HCT116 (cell line): ENCODE measurements around the gene HDAC7. TPM values are rescaled to one million over a fixed set of nuclear protein-coding genes. Genes with fewer than 3 reads are reported as not detected.

ENCODE experiments used
- ATAC-seq: fragments of 200-7000 bp; cut with Tn5 transposase; 2 replicates; pipeline ENCODE4 v1.9.1; 2020; ENCODE audit warnings: mild to moderate bottlenecking, moderate library complexity
- BruUV-seq: library from RNA; stranded (reverse); fragments of 400-500 nt; replicated peaks from 2 replicates; lab custom pipeline; 2021; lab: Mats Ljungman, UMichigan
- CTCF ChIA-PET: fragments of 300-600 bp; sonication (Branson Sonifier 250); formaldehyde crosslinking; loops from one replicate; lab custom pipeline; 2021; ENCODE audit warnings: antibody characterized with exemption; lab: Charles Lee
- POLR2A ChIA-PET: fragments of 300-600, 350-600 bp; sonication (Branson Sonifier 250); formaldehyde crosslinking; loops from one replicate; lab custom pipeline; 2021; ENCODE audit warnings: antibody characterized with exemption; lab: Charles Lee
- RAD21 ChIA-PET, 2 experiments: fragments of 300-600 bp; sonication (Branson Sonifier 250); formaldehyde crosslinking; loops; one replicate each; lab custom pipeline; 2023; ENCODE audit warnings: low total read pairs in 2 of 2; ENCODE audit not compliant: uncharacterized antibody in 2 of 2, unreplicated experiment in 2 of 2, low non-redundant PET in 1 of 2; lab: Charles Lee
- DNase-seq: peaks from one replicate; pipeline ENCODE4 v3.0.0-alpha.2; 2010; ENCODE audit warnings: low read depth, low spot score
- H2AFZ ChIP-seq: fragments of 200-600 bp; shearing (Covaris generic), sonication (generic); 2 replicates; pipeline ENCODE4 v1.6.1; 2017; ENCODE audit warnings: low read depth, mixed run types, mixed read lengths, antibody characterized with exemption, low read length; ENCODE audit not compliant: poor library complexity, severe bottlenecking
- H3K27ac ChIP-seq: 2 replicates; pipeline ENCODE4 v1.5.1; 2012; ENCODE audit warnings: low read depth, low read length
- H3K27me3 ChIP-seq: fragments of 200-600 bp; sonication (generic); 2 replicates; pipeline ENCODE4 v1.6.1; 2016; ENCODE audit warnings: mixed run types, low read length, mixed read lengths; ENCODE audit not compliant: insufficient read depth
- H3K36me3 ChIP-seq, 2 experiments: fragments of 200-500 bp in 1 of 2; fragments of 200-600 bp in 1 of 2; sonication (Bioruptor generic) in 1 of 2; sonication (generic) in 1 of 2; 2 replicates each; pipeline versions ENCODE4 v1.5.1 to v1.6.1; 2014 to 2016; ENCODE audit warnings: low read length in 2 of 2, inconsistent platforms in 1 of 2, mixed read lengths in 1 of 2, mixed run types in 1 of 2; ENCODE audit not compliant: insufficient read depth in 2 of 2, control insufficient read depth in 1 of 2
- H3K4me1 ChIP-seq, 2 experiments: fragments of 200-600 bp in 1 of 2; sonication (generic) in 1 of 2; 2 replicates each; pipeline versions ENCODE4 v1.5.1 to v1.6.1; 2012 to 2017; ENCODE audit warnings: low read length in 2 of 2, inconsistent platforms in 1 of 2, mild to moderate bottlenecking in 1 of 2, mixed read lengths in 1 of 2, mixed run types in 1 of 2, moderate library complexity in 1 of 2; ENCODE audit not compliant: insufficient read depth in 2 of 2, control insufficient read depth in 1 of 2
- H3K4me2 ChIP-seq: fragments of 200-600 bp; sonication (generic); 2 replicates; pipeline ENCODE4 v1.6.1; 2017; ENCODE audit warnings: mixed run types, low read length, mixed read lengths
- H3K4me3 ChIP-seq, 2 experiments: fragments of 200-600 bp in 1 of 2; sonication (generic) in 1 of 2; replicated peaks in 1 of 2; 2 replicates each; pipeline ENCODE4 v1.5.1; 2011 to 2016; ENCODE audit warnings: low read length in 2 of 2, control low read depth in 1 of 2, low read depth in 1 of 2, mild to moderate bottlenecking in 1 of 2, mixed read lengths in 1 of 2, mixed run types in 1 of 2
- H3K79me2 ChIP-seq: fragments of 200-600 bp; sonication (generic); 2 replicates; pipeline ENCODE4 v1.6.1; 2017; ENCODE audit warnings: mild to moderate bottlenecking, mixed run types, low read length, moderate library complexity, mixed read lengths; ENCODE audit not compliant: insufficient read depth
- H3K9ac ChIP-seq: fragments of 200-600 bp; sonication (generic); 2 replicates; pipeline ENCODE4 v1.6.1; 2016; ENCODE audit warnings: low read length, mixed read lengths
- H3K9me2 ChIP-seq: fragments of 200-600 bp; sonication (generic), shearing (Covaris generic); 2 replicates; pipeline ENCODE4 v1.6.1; 2017; ENCODE audit warnings: mixed run types, mild to moderate bottlenecking, moderate library complexity; ENCODE audit not compliant: insufficient read depth
- H3K9me3 ChIP-seq, 2 experiments: fragments of 200-500 bp in 1 of 2; fragments of 200-600 bp in 1 of 2; sonication (Bioruptor generic) in 1 of 2; sonication (generic) in 1 of 2; 2 replicates each; pipeline ENCODE4 v1.6.1; 2014 to 2017; ENCODE audit warnings: low read length in 2 of 2, mixed read lengths in 2 of 2, inconsistent platforms in 1 of 2, low read depth in 1 of 2, mild to moderate bottlenecking in 1 of 2, mixed run types in 1 of 2, moderate library complexity in 1 of 2; ENCODE audit not compliant: control insufficient read depth in 1 of 2, insufficient read depth in 1 of 2
- H4K20me1 ChIP-seq: fragments of 200-600 bp; sonication (generic), shearing (Covaris generic); 2 replicates; pipeline ENCODE4 v1.6.1; 2017; ENCODE audit warnings: mixed run types, mild to moderate bottlenecking, moderate library complexity; ENCODE audit not compliant: insufficient read depth
- ATF3 ChIP-seq: IDR thresholded peaks from 2 replicates; pipeline ENCODE4 v1.6.1; 2012
- CBX3 ChIP-seq: IDR thresholded peaks from 2 replicates; pipeline ENCODE4 v1.6.1; 2012; ENCODE audit warnings: low read depth
- CTCF ChIP-seq, 3 experiments: fragments of 200-600 bp in 1 of 3; sonication (generic) in 1 of 3; IDR thresholded peaks in 2 of 3; conservative IDR thresholded peaks in 1 of 3; 2 replicates each; pipeline ENCODE4 v1.5.1; 2012 to 2017; ENCODE audit warnings: low read depth in 2 of 3, low read length in 2 of 3, antibody characterized with exemption in 1 of 3, borderline replicate concordance in 1 of 3, control low read depth in 1 of 3, mild to moderate bottlenecking in 1 of 3, mixed read lengths in 1 of 3, mixed run types in 1 of 3, moderate library complexity in 1 of 3; ENCODE audit not compliant: insufficient read depth in 1 of 3
- EGR1 ChIP-seq: IDR thresholded peaks from 2 replicates; pipeline ENCODE4 v1.6.1; 2012; ENCODE audit warnings: low read depth
- ELF1 ChIP-seq: IDR thresholded peaks from 2 replicates; pipeline ENCODE4 v1.6.1; 2012; ENCODE audit warnings: low read depth, borderline replicate concordance
- EZH2 ChIP-seq: fragments of 200-600 bp; sonication (generic); IDR thresholded peaks from 2 replicates; pipeline ENCODE4 v1.6.1; 2017; ENCODE audit warnings: antibody characterized with exemption, mixed run types
- EZH2phosphoT487 ChIP-seq: fragments of 200-600 bp; IDR thresholded peaks from 2 replicates; pipeline ENCODE4 v1.6.1; 2018; ENCODE audit warnings: antibody characterized with exemption, borderline replicate concordance
- FOSL1 ChIP-seq: IDR thresholded peaks from 2 replicates; pipeline ENCODE4 v1.6.1; 2012; ENCODE audit warnings: low read depth
- JUND ChIP-seq: IDR thresholded peaks from 2 replicates; pipeline ENCODE4 v1.6.1; 2012
- MAX ChIP-seq: IDR thresholded peaks from 2 replicates; pipeline ENCODE4 v1.6.1; 2012
- POLR2A ChIP-seq: IDR thresholded peaks from 2 replicates; pipeline ENCODE4 v1.7.0; 2011; ENCODE audit warnings: borderline replicate concordance; ENCODE audit not compliant: insufficient read depth, insufficient read length; ENCODE audit errors: extremely low read depth
- POLR2AphosphoS5 ChIP-seq: IDR thresholded peaks from 2 replicates; pipeline ENCODE4 v1.6.1; 2011; ENCODE audit warnings: mild to moderate bottlenecking, low read depth, low read length, moderate library complexity
- RAD21 ChIP-seq: IDR thresholded peaks from 2 replicates; pipeline ENCODE4 v1.6.1; 2012; ENCODE audit warnings: low read depth, mild to moderate bottlenecking
- SIN3A ChIP-seq: IDR thresholded peaks from 2 replicates; pipeline ENCODE4 v1.6.1; 2012; ENCODE audit warnings: low read depth
- SP1 ChIP-seq: IDR thresholded peaks from 2 replicates; pipeline ENCODE4 v1.6.1; 2012; ENCODE audit warnings: low read depth
- SRF ChIP-seq: IDR thresholded peaks from 2 replicates; pipeline ENCODE4 v1.6.1; 2012; ENCODE audit warnings: low read depth
- TCF7L2 ChIP-seq: IDR thresholded peaks from 2 replicates; pipeline ENCODE4 v1.7.0; 2011; ENCODE audit warnings: borderline replicate concordance, inconsistent platforms; ENCODE audit not compliant: insufficient read depth, insufficient read length; ENCODE audit errors: extremely low read depth
- YY1 ChIP-seq: IDR thresholded peaks from 2 replicates; pipeline ENCODE4 v1.6.1; 2011; ENCODE audit warnings: low read length, low read depth, moderate library complexity, mild to moderate bottlenecking; ENCODE audit not compliant: insufficient replicate concordance; ENCODE audit errors: extremely low read depth
- ZFX ChIP-seq: fragments of 450-650 bp; IDR thresholded peaks from 2 replicates; pipeline ENCODE4 v1.6.1; 2017
- ZNF274 ChIP-seq: fragments of 200-500 bp; sonication (Bioruptor generic); IDR thresholded peaks from 2 replicates; pipeline ENCODE4 v1.6.1; 2014; ENCODE audit warnings: mild to moderate bottlenecking, low read depth, low read length, inconsistent platforms
- intact Hi-C: fragments of 100-400 bp; cut with micrococcal nuclease; formaldehyde crosslinking; loops from 2 replicates; pipeline ENCODE4 v1.10.0; 2022
- total RNA-seq: library from RNA; stranded (reverse); gene quantifications from one replicate; pipeline ENCODE4 v1.2.1, GENCODE V29; 2021; ENCODE audit not compliant: unreplicated experiment

The HDAC7 gene
- total RNA-seq, 1 experiment from 2014 or later, result 38.1 TPM

- TF ChIP-seq ATF3 (no peak), CBX3 (no peak), YY1 (no peak), JUND (no peak), ZNF274 (no peak), SIN3A (no peak), CTCF (IDR thresholded peaks at IDR 0.05 in 2 of 3, conservative IDR thresholded peaks at IDR 0.05 in 1 of 3; ENCODE audit: borderline replicate concordance in 1 of 3, insufficient read depth in 1 of 3, low read depth in 2 of 3, low read length in 2 of 3) (no peak), ZFX (no peak)
These were observed 61.2 kb downstream of the HDAC7 start (continued) for GRCh38 chr12:47758584-47758833.

GRCh38 chr12:47757840-47758583 lies 61.7 kb downstream of the HDAC7 start:
- POLR2A ChIA-PET, result no interaction called here
- intact Hi-C loops, result no loop called here
- H3K27me3 ChIP-seq, result no peaks in the 10 kb centered on the region
- no peaks in the 10 kb centered on the region for H3K36me3 ChIP-seq
- H2AFZ ChIP-seq, result no peak overlapping the region
- DNase-seq (no peak), ATAC-seq (no peak)
- peak overlapping the region; percentile 100 for H3K4me2 ChIP-seq
- H3K79me2 ChIP-seq, result no peaks in the 10 kb centered on the region
- no TSS peak for BruUV-seq
- H3K4me3 ChIP-seq, result peak overlapping the region; percentile 65 to 73; a peak in 2 of 4 replicates
- H3K4me1 ChIP-seq, result peaks cover 37 to 46% of the 10 kb centered on the region in 2 experiments
- no peak overlapping the region for H3K9ac ChIP-seq
- H3K27ac ChIP-seq, result no peak overlapping the region; the same call in 1 of the 2 replicates
- CTCF ChIA-PET, result interaction anchor here (0.7 to 9.1 kb wide), 7 partner anchors 9 to 80 kb away, joined by 3 to 75 read pairs (median 7); partner anchors contain the start of gene SLC48A1
- no peaks in the 10 kb centered on the region for H3K9me2 ChIP-seq
- no peaks in the 10 kb centered on the region for H3K9me3 ChIP-seq
- RAD21 ChIA-PET, result interaction anchor here in 1 of 2 experiments (0.9 to 1.5 kb wide), 2 partner anchors 14 to 15 kb away, joined by 3 read pairs; no protein-coding TSS in a partner anchor
- H4K20me1 ChIP-seq, result no peaks in the 10 kb centered on the region
- TF ChIP-seq CTCF (IDR thresholded peaks at IDR 0.05 in 2 of 3, conservative IDR thresholded peaks at IDR 0.05 in 1 of 3; ENCODE audit: borderline replicate concordance in 1 of 3, insufficient read depth in 1 of 3, low read depth in 2 of 3, low read length in 2 of 3) (no peak), MAX (no peak), SP1 (no peak), ELF1 (no peak), SRF (no peak), ATF3 (no peak), EZH2phosphoT487 (no peak), RAD21 (no peak), POLR2AphosphoS5 (no peak), TCF7L2 (no peak), JUND (no peak), POLR2A (no peak), FOSL1 (no peak), EZH2 (no peak), YY1 (no peak), CBX3 (no peak), EGR1 (no peak), SIN3A (no peak)
